TTC549 (cell line): ENCODE measurements around the gene ZMIZ1.

Experiments
- FAIRE-seq: peaks from 2 replicates; lab custom pipeline; 2012; peaks lifted over from hg19 to GRCh38; lab: Jason Lieb, UNC

ZMIZ1 gene

GRCh38 chr10:79123547-79123963 is 54.8 kb downstream of the ZMIZ1 start:
- no peak for FAIRE-seq

- no peak for FAIRE-seq
These were observed 55.3 kb downstream of the ZMIZ1 start for GRCh38 chr10:79124066-79124465.

- no peak for FAIRE-seq
These were observed 56.3 kb downstream of the ZMIZ1 start for GRCh38 chr10:79125092-79125491.

- FAIRE-seq = no peak
These were observed 57.8 kb downstream of the ZMIZ1 start for GRCh38 chr10:79126351-79127080.

- no peak for FAIRE-seq
These were observed 58.6 kb downstream of the ZMIZ1 start for GRCh38 chr10:79127151-79127961.

- FAIRE-seq = no peak
These were observed 59.6 kb downstream of the ZMIZ1 start for GRCh38 chr10:79128241-79128922.

GRCh38 chr10:79128923-79129305 is 60.1 kb downstream of the ZMIZ1 start:
- no peak for FAIRE-seq

- FAIRE-seq = no peak
These were observed 60.7 kb downstream of the ZMIZ1 start for GRCh38 chr10:79129361-79129997.

GRCh38 chr10:79130255-79130654 is 61.5 kb downstream of the ZMIZ1 start:
- FAIRE-seq = no peak

- no peak for FAIRE-seq
These were observed 62.1 kb downstream of the ZMIZ1 start for GRCh38 chr10:79130846-79131245.

- FAIRE-seq = no peak
These were observed 63.3 kb downstream of the ZMIZ1 start for GRCh38 chr10:79131836-79132631.

- no peak for FAIRE-seq
These were observed 64.1 kb downstream of the ZMIZ1 start for GRCh38 chr10:79132681-79133381.

- no peak for FAIRE-seq
These were observed 64.7 kb downstream of the ZMIZ1 start for GRCh38 chr10:79133416-79133815.

GRCh38 chr10:79135790-79136189 is 67.0 kb downstream of the ZMIZ1 start:
- FAIRE-seq = no peak

GRCh38 chr10:79136236-79137005 is 67.7 kb downstream of the ZMIZ1 start:
- FAIRE-seq = no peak

- FAIRE-seq = no peak
These were observed 68.6 kb downstream of the ZMIZ1 start for GRCh38 chr10:79137300-79137756.

GRCh38 chr10:79137826-79138225 is 69.1 kb downstream of the ZMIZ1 start:
- no peak for FAIRE-seq

GRCh38 chr10:79138449-79139123 is 69.8 kb downstream of the ZMIZ1 start:
- FAIRE-seq = no peak

GRCh38 chr10:79139124-79139835 is 70.5 kb downstream of the ZMIZ1 start:
- no peak for FAIRE-seq
